NCI-H2081 (cell line): ENCODE measurements around the gene JAM2.
A peak's percentile ranks its signal among the peaks of the same experiment; 100 is the strongest.

Experiments
- DNase-seq, 2 experiments: peaks; one replicate each; lab custom pipeline; 2025; lab: John Stamatoyannopoulos, UW

The JAM2 gene

DNA sequence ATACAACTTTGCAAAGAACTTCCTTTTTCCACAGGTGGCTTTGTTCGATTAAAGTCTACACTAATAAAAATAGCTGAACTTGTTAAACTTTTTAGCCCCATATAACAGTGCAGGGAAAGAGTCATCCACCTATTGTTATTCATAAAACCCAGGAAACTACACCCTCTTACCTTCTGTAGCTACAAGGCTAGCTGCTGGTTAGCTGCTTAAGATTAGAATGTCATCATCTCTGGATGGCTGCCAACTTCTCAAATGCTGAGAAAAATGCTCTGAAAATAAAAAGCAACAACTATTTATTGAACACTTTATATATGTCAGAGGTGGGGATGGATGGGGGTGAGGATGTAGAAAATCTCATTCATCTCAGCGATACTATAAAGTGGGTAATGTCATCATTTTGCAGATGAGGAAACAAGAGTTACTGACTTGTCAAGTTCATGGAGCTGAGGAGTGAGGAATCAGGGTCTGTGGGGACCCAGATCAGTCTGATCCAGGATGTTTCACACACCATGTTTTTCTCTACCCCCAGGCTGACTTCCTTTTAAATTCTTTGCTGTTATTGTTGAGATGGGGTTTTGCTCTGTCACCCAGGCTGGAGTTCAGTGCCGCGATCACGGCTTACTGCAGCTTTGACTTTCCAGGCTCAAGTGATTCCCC is 78.6 kb downstream of the JAM2 start:
- DNase-seq: no peak

DNA sequence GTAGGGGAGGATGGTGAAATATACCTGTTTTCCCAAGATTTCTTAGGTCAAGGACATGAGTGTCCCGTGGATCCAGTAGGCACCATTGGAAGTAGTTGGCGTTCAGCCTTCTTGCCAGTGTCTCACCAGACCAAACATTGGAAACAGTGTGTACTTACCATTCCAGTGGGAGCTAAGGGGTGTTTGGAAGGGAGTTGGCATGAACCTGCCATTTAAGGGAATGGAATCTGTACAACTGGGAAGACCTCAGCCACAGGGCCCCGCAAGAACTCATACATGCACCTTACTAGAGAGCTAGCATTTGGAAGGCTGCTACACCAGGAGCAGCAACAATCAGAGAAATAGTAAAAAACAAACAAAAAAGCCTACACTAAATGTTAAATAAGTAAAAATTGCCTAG is 82.9 kb downstream of the JAM2 start:
- no peak for DNase-seq

DNA sequence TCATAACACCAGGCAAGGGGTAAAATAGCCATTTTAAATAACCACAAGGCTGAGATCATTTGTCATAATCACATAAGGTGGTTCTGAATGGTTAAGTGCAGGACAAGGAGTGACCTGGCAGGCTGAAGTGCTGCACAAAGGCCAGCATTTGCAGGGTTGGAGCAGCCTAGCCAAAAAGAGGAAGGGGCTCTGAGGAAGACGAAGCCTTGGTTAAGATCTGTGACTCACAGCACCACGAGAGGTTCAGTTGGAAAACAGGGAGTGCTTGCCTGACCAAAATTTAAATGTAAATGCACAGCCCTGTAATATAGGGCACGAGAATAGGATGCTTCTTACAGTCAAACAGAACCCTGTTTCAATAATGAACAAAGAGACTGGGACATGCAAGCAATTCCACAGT is 83.6 kb downstream of the JAM2 start:
- no peak for DNase-seq

DNA sequence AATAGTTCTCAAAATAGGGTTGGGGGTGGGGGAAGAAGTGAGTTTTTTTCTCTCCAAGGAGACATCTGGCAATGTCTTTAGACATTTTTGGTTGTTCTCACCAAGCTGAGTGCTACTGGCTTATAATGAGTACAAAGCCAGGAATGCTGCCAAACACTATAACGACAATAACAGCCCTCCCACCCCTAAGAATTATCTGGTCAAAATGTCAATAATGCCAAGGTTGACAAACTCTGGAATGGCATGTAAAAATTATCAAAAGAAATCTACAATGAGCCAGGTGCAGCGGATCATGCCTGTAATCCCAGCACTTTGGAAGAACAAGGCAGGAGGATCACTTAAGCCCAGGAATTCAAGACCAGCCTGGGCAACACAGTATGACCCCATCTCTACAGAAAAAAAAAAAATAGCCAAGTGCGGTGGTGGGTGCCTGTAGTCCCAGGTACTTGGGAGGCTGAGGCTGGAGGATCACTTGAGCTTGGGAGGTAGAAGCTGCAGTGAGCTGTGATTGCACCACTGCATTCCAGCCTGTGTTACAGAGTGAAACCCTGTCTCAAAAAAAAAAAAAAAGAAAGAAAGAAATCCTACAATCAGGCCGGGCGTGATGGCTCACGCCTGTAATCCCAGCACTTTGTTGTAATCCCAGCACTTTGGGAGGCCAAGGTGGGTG is 93.2 kb downstream of the JAM2 start:
- no peak for DNase-seq

DNA sequence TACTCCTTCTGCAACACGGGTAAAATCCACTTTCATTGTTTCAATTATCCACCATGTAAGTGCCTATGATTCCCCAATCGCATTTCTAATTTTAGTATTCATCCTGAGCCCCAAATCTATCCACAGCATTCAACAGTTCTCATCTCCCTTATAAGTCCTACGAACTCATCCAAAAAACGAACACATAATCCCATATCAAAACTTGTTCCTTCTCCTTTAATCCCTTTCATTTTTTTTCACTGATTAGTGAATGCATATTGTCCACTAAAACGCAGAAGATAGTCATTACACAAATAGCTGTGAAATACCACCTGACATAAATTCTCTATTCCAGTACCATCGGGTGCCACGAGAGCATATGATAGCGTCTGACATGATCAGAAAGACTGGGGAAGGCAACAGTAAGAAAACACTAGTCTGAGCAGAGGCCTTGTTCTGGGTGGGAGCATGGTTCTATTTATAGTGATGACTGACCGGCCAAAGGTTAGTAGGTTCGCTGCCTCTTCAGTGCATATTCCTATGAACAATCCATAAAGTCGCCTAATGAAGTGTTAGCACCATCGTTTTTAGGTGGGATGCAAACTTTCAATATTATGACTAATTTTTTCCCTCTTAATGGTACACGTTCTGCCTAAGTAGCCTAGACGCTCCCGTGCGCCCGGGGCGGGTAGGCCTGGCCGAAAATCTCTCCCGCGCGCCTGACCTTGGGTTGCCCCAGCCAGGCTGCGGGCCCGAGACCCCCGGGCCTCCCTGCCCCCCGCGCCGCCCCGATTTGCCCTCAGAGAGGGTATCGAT is 95.0 kb downstream of the JAM2 start:
- DNase-seq: peak in 1 of 2 experiments; percentile 12

DNA sequence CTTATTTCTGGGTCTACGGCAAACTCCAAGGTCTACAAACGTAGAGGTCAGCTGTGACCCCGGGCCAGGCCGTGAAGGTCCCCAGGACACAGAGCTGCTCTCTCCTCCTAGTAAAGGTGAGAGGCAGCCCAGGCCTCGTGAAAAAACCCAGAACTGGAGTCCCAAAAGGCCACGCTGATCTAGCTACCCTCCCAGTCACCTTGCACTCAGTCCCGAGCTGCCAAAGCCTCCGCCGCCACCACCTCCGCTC is 95.5 kb downstream of the JAM2 start:
- DNase-seq: no peak

DNA sequence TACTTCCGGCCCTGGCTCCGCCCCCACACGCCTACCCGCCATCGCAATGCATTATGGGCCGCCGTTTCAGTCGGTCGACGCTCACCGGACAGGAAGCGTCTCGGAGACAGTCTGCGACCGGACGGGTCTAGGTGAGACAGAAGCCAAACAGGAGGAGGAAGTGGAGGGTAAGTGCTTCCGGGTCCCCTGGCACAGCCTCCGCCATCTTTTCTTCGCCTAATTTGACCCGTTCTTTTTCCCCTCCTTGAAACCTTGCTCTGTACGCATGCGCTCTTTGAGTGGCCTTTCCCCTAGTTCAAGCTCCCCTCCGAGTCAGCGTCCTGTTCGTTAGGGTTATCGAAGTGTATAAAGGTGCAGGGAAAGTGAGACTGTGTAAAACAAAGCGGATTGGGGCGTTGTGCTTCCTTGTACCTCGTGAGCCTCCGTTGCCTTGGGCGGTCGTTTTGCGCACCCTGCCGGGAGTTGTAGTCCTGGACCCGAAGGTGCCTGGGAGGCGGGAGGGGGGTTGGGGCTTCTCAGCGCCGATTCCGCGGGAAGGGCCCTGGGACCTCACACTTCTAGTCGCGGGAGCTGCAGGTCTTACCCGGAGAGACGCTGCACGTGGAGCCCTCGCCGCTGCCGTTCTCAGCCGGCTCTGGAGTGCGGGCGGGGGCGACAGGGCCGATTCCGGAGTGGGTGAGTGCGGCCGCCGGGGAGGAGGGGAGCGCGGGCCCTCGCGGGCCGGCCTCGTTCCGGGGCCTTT is 96.0 kb downstream of the JAM2 start, which contains the start of the genes ATP5PF and GABPA:
Gene ATP5PF, minus strand, starts transcription at position 1 of the 742 bp plus-strand sequence. CDS start 5,110 bp downstream, outside the sequence.
Gene GABPA, plus strand, starts transcription at position 69 of the 742 bp plus-strand sequence. CDS start 6,627 bp downstream, outside the sequence.
- DNase-seq: peak; percentile 93 to 96

DNA sequence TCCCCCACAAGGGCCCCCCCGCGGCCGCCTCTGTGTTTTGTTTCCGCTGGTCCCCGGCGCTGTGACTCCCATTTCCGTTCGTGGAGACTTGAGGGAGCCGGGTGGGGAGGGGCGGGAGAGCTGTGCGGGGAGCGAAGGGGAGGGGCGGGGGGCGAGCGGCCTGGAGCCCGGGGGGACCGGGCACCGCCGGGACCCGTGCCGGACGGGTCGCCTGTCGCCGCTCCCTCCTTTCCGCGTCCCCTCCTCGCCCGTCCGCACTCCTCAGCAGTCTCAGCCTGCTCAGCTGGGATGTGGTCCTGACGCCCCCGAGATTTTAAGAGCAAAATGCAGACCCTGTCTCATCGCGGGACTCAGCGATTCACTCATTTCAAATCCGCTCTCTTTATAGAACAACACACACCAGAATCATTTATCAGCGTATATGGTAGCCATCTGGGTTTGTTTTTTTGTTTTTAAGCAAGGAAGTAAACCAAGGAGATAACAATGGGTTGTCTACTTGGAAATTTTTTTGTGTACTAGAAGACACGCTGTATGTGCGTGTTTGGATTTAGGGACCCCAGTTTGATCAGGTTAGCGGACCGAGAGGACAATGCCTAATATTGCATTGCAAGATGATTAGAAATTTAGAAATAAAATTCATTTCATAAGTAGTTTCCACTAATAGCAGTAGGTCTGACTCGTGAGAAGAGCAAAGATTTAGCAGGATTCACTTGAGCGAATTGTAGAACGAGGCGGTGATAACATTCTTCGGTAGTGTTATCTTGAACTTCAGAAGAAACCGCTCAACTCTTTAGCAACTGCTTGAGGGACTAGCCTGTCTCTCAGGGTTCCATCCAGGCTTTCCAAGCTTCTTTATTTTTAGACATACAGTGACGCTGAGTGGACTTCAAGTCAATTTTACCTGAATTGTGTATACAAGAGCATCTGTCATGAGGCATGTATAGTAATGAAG is 96.9 kb downstream of the JAM2 start:
- DNase-seq: peak; percentile 83 to 85

DNA sequence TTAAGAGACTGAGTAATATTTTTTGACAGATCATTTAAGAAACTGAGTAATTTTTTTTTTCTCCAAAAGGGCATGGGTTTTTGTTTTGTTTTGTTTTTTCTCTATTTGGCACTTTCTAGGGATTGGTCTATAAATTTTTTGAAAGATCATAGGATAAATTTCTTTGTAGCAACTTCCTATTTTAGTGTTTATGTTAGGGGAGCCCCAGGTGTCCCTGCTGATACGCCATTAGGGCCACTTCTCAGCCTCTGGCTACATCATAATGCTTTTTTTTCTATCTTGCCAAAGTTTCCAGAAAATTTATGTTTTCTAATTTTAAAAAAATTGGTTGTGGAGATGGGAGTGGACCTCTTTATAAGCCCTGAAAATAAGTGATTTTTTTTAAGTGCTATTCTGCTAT is 98.4 kb downstream of the JAM2 start:
- DNase-seq: no peak

DNA sequence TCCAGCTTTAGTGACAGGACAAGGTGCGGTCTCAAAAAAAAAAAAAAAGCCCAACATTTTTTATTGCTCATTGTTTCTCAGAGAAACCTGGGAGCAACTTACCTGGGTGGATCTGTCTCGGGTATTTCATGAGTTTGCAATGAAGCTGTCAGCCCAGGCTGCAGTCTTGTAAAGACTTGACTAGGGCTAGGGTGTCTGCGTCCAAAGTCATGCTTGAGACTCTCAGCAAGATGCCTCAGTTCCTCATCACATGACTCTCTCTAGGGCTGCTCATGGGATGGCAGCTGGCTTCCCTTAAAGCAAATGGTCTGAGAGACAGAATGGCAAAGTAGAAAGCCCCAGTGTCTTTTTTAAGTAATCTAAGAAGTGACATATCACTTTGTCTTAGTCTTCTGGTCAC is 103.8 kb downstream of the JAM2 start:
- DNase-seq: no peak

DNA sequence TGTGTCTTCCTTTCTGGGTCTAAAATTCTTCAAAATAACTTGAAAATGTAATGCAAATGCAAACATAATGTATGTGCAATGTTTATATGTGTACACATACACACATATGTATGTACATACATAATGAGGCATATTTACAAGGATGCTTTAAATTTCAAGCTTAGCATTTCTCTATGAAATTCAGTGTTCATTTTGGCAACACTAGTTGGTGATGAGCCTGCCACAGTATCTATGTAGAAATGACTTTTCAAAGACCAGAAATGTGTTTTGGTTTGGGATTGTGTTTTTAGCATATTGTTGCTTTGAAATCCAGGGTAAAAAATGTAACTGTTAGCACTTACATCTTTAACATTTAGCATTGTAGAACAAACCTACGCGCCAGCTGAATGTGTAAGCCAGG is 105.8 kb downstream of the JAM2 start:
- DNase-seq: no peak

DNA sequence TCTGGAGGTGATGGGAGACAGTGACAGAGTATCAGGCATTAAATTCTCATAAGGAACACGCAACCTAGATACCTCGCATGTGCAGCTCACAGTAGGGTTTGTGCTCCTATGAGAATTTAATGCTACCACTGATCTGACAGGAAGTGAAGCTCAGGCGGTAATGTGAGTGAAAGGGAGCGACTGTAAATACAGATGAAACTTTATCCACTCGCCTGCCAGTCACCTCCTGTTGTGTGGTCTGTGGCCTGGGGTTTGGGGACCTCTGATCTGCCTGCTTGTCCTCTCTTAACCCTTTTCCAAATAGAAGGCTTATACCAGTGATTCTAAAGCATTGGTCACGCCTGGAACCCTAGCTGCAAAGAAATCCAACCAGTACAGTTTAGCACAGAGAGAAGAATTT is 111.0 kb downstream of the JAM2 start:
- DNase-seq: peak in 1 of 2 experiments; percentile 0

DNA sequence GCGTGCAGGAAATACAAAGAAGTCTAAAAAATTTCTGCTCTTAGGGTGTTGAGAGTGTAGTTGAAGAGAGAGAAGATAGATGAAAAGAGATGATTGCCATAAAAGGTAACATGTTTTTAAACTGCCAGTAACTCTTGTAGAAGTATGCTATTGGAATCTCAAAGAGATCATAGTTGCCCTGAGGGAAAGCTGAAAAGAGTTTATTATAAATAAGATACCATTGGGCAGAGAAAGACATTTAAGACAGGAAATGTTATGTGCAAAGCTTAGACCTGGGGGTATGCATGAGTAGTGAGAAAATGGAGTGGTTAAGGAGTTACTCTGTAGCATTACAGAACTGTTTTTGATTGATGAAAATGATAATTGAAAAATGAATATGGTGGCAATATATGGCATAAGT is 113.4 kb downstream of the JAM2 start:
- no peak for DNase-seq

DNA sequence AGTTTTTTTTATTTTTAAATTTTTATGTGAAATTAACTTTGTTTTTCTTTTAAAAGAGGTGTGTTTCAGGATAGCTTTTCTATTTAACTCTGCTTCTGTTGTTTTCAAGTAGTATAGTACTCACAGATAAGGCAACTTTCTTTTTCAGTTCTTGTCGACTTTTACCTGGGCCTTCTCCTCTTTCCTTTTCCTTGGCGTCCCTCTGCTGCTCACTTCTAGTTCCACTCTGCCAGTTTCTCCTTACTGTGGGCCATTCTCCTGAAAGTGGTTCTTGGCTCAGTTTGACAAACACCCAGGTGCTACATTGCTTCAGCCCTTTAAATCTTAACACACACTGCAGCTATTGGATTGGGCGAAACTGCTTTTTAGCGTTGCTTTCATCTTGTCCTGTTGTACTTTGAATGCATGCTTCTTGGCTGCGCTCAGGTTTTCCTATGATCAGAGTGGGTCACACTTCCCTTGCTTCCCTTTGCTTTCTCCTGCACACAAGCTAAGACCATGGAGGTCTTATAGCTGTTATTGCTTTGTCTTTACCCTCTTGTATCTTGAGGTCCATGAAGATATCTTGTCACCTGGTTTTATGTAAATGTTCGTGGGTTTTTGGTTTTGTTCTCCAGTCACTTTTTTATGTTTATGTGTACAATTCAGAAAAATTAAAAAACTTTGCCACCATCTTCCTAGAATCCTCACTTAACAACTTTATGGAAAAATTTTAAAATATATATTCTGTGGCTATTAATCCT is 117.3 kb downstream of the JAM2 start:
- DNase-seq: no peak

DNA sequence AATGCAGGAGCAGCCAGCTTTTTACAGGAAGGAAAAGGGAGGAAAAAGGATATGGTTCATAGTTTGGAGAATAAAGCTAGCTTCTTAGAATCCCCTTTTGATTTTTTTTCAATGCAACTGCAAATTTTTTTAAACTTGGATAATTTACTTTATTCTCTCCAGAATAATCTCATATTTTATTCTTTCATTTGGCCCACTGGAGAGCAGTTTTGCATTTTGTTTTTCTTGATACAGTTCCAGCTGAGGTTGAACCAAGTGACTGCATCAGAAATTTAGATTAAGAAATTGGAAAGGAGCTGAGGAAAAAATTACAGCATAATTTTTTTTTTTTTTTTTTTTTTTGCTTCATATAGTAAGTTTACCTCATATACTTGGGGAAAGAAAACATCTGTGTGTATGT is 118.5 kb downstream of the JAM2 start:
- no peak for DNase-seq

DNA sequence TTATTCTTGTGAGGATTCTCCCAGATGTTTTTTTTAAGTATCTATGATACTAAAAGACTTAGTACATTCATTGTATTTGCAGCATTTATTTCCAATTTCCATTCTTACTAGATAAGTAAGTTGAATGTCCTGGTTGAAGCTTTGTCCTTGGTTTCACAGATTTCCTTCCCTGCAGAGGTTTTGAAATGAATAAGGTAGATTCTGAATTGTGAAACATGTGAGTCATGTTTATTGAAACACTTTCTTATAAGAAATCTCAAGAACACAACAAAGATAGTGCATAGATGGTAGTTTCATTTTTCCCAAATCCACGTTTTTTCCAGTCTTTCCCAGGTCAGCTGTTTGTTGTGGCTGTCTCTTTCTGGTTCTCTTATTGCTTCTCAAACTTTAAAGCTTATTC is 120.5 kb downstream of the JAM2 start:
- DNase-seq: no peak

DNA sequence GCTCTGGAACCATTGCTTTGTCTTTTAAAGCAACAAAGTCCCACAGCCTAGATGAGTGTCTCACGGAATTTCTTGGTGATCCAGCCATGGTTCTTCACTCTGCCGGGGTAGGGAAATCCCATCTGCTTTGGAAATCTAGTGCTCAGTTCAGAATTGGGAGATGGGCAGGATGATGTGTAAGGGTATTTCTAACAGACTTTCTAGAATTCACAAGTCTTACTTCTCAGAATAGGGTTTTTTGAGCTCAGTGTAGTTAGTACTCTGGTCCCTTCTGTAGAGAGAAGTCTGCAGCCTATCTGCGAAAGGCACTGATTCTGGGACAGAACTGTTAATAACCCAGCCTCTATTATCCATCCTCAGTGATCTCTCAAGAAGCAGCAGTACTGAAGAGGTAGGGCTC is 121.0 kb downstream of the JAM2 start:
- no peak for DNase-seq

DNA sequence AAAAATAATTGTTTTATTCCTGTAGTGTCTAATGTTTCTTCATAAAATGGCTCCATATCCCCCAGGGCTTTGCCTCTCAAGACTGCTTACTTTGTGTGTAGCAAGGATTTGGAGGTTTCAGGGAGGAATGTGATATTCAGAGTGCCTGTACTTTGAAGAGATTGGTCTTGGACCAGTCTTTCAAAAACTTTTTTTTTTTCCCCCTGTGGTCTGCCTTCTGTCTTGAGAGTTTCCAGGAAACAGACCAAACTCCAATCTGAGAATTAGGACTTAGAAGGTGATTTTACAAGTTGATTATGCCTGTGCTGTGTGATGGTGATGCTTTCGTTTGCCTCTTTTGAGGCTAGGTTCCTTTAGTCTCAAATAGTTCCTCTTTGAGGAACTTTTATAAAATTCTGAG is 121.6 kb downstream of the JAM2 start:
- DNase-seq: no peak

DNA sequence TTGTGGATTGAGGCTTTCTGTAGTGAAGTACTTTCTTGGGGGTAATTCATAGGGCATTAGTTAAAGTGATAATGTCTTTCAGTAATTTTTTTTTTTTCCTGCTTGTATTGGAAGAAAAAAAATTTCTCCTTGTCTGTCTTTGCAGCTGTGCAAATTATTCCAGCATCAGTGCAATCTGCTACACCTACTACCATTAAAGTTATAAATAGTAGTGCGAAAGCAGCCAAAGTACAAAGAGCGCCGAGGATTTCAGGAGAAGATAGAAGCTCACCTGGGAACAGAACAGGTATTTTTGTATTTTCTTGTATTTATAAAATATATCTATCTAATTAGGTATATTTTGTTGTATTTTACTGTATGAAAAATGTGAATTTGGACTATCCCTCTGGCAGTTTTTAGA is 125.0 kb downstream of the JAM2 start:
- no peak for DNase-seq
